Measurements from ENCODE around the gene MSLN.

Gene MSLN

GRCh38 chr16:813916-814412 is 53.4 kb downstream of the MSLN start:
- no peak for DNase-seq

- DNase-seq, result no peak
These were observed 54.4 kb downstream of the MSLN start for GRCh38 chr16:814974-815373.

- DNase-seq, result no peak
These were observed 55.3 kb downstream of the MSLN start for GRCh38 chr16:815861-816260.

DNA sequence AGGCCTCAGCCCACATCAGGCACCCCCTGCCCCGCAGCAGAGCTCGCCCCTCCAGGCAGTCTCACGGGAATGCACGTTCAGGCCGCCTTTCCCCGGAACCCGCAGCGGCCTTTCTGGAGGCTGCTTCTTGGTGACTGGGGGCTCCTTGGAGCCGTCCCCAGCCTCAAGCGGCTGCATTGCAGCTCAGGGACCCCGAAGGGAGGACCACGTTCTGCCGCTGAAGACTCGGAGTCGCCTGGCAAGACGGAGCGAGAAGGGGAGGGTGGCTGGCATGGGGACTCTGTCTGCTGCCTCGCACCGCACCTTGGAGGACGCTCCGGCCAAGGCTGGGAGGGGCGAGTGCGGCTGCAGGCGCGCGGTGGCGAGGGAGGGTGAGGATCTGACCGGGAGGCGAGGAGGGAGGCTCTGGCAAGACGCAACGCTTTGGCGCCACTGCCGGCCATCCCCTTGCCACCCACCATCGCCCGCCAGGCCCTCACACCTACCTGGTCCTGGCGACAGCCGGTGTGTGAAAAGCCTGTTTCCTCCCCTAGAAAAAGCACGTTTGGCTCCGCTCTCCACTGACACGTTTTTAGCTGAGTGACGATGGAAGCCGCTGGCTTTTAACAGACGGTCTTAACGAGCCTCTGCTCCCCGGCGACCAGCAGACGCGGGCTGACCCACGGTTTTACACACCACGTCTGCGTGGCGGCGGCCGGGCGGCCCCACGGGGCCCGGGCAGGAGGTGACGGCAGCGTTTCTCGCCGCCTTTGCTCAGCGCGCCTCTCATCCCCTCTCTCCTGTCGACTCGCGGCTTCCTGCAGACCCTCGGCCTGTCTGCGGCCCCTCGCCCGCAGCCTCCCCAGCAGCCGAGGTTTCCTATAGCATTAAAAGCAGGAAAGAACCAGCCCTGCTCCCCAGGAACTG is 56.7 kb downstream of the MSLN start:
- DNase-seq, result no peak

GRCh38 chr16:818132-818531 is 57.6 kb downstream of the MSLN start:
- no peak for DNase-seq

Measured in activated CD8-positive, alpha-beta memory T cell treated with anti-CD3 and anti-CD28 coated beads for 24 hours (primary cell).